GM19023 (cell line): ENCODE data around the gene LSM3.

ENCODE experiments used
- ATAC-seq: cut with Tn5 transposase; IDR thresholded peaks from one replicate; pipeline ENCODE4 v1.9.1; 2021; ENCODE audit warnings: mild to moderate bottlenecking, moderate library complexity; ENCODE audit not compliant: unreplicated experiment

LSM3 gene

GRCh38 chr3:14178247-14179113, at the start of gene LSM3, which contains the start of gene XPC:
Gene LSM3, plus strand, starts transcription at chr3:14178817. Its CDS starts 44 bp downstream, at chr3:14178861.
Gene XPC, minus strand, starts transcription at chr3:14178601. Its CDS starts 33 bp downstream, at chr3:14178568.
- peak; percentile 94 for ATAC-seq

GRCh38 chr3:14129296-14129695, 49.3 kb upstream of the LSM3 start:
- ATAC-seq = no peak

GRCh38 chr3:14130230-14130629, 48.4 kb upstream of the LSM3 start:
- ATAC-seq = no peak

- no peak for ATAC-seq
Observed at GRCh38 chr3:14130707-14131106, 47.9 kb upstream of the LSM3 start.

- ATAC-seq = no peak
Observed at GRCh38 chr3:14131134-14131533, 47.5 kb upstream of the LSM3 start.

- ATAC-seq = no peak
Observed at GRCh38 chr3:14132120-14132519, 46.5 kb upstream of the LSM3 start.

DNA sequence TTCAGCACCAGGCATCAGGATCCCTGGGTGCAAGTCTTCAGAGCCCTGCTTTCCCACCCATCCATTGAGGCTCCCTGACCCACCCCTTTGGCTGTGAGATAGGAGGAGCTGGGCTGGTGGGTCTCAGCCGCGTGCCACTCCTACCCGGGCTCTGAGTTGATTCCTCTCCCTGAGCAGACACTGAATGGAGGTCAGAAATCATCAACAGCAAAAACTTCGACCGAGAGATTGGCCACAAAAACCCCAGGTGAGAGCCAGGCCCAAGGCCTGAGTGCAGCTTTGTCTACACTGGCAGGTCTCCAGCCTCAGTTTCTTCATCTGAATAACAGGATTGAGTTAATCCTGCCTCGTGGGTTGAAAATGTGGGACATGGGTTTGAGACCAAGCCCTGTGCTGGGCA, 45.9 kb upstream of the LSM3 start:
- ATAC-seq = no peak

DNA sequence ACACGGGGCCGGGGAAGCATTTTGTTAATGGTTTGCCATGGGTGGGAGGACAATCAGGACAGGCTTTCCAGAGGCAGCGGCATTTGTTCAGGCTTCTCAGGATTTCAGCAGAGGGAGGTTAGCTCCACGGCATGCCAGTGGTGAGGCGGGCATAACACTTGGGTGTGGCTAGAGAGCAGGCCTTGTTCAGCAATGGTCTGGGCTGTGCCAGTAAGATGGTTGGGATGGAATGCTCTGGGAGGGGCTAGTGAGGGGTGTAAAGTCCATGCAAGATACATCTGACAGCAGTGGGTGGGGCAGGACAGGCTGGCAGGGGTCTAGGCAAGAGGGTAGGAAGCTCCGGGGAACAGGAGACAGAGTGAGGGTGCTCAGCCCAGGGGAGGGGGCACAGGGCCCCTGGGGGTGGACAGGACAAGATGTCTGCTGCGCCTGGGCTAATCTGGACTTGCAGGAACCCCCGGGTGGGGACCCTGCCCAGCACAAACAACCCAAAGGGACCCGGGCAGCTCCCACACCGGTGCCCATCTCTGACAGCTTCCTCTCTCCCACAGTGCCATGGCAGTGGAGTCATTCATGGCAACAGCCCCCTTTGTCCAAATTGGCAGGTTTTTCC, 45.3 kb upstream of the LSM3 start:
- ATAC-seq = no peak

GRCh38 chr3:14133876-14134275, 44.7 kb upstream of the LSM3 start:
- no peak for ATAC-seq

GRCh38 chr3:14134291-14134690, 44.3 kb upstream of the LSM3 start:
- ATAC-seq = no peak

- ATAC-seq = no peak
Observed at GRCh38 chr3:14135581-14135980, 43.0 kb upstream of the LSM3 start.

DNA sequence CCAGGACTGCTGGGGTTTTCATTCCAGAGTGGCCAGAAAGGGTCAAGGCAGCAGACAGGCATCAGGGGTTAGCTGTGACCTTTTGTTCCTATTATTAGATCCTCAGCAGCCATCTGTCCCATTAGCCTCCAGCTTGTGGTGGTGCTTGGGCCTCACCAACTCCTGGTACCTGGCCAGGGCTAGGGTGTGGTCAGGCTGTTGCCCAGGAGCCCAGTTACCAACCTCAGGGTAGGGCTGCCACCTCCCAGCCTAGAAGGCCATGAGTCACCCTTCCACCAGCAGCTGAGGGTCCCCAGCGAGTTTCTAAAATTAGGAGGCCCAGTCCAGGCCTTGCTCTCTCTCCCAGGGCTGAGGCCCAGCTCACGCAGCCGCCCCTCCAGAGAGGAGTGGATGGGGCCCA, 41.6 kb upstream of the LSM3 start:
- ATAC-seq = no peak

- no peak for ATAC-seq
Observed at GRCh38 chr3:14137445-14137844, 41.2 kb upstream of the LSM3 start.

GRCh38 chr3:14138109-14138877, 40.3 kb upstream of the LSM3 start:
- ATAC-seq = no peak

DNA sequence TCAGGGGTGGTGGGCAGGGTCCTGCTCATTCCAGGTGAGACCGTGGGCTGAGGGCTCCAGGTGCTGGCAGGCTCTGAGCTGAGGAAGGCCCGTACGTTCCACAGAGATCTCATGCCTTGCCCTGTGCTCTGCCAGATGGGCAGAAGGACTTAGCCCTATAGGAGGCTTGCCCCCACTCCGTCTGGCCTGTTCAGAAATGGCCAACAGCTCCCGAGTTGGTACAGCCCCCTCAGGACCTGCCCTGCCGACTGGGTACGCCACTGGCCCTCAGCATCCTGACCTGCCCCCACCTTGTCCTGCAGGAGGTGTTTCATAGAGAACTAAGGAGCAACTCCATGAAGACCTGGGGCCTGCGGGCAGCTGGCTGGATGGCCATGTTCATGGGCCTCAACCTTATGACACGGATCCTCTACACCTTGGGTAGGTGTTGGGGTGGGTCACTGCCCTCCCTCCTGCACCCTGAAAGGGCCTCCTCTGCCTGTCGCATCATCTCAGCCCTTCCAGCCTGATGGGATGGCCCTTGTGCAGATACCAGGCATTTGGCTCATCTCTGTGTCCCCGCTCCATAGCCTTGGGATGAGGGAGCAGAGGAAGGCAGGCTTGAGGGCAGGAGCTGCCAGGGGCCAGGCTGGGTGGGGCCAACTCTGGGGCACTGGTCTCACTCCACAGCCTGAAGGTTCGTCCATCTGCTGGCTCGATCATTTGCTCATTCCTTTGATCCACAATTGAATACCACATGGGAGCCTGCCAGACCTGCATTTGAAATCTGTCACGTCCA, 39.5 kb upstream of the LSM3 start:
- ATAC-seq = no peak

- ATAC-seq = no peak
Observed at GRCh38 chr3:14139771-14140170, 38.8 kb upstream of the LSM3 start.

GRCh38 chr3:14140668-14141067, 37.9 kb upstream of the LSM3 start:
- ATAC-seq = no peak

DNA sequence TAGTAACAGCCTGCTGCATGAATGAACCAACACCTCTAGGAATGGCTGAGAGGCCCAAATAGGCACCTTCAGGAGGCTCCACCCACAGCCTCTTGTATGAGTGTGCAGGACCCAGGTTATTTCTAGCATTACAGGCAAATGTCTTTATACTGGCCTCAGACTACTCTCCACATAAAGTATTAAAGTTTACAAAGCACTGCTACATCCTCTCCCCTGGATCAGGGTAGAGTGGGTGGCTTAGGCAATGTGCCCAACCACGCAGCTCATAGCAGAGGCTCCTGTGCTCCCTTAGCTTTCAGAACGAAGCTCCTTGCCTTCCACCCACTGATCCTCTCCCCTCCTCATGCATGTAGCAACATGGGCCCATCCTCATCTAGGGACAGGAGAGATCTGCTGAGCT, 37.5 kb upstream of the LSM3 start:
- ATAC-seq = no peak

GRCh38 chr3:14141602-14142341, 36.8 kb upstream of the LSM3 start:
- no peak for ATAC-seq
